GM23248 (cell line): ENCODE results near the gene OR10C1.
"Not testable (repeated sequence)": the region's sequence is repeated elsewhere in the genome, so short reads cannot be mapped to it uniquely, and the experiment has no call there.

Experiments
- EZH2 ChIP-seq: fragments of 200-600 bp; sonication (generic); IDR thresholded peaks from 2 replicates; pipeline ENCODE4 v1.6.1; 2018; ENCODE audit warnings: antibody characterized with exemption, mild to moderate bottlenecking; ENCODE audit not compliant: insufficient read depth, poor library complexity, severe bottlenecking
- EZH2phosphoT487 ChIP-seq: fragments of 200-600 bp; sonication (generic); IDR thresholded peaks from 2 replicates; pipeline ENCODE4 v1.6.1; 2018; ENCODE audit warnings: antibody characterized with exemption, moderate library complexity, mild to moderate bottlenecking, low read depth; ENCODE audit not compliant: insufficient read depth

DNA sequence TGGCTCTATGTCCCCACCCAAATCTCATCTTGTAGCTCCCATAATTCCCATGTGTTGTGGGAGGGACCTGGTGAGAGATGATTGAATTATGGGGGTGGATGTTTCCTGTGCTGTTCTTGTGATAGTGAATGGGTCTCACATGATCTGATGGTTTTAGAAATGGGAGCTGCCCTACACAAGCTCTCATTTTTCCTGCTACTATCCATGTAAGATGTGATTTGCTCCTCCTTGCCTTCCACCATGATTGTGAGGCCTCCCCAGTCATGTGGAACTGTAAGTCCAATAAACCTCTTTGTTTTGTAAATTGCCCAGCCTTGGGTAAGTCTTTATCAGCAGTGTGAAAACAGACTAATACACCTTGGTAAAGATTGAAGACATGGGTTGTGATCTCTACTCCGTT is 4.9 kb downstream of the OR10C1 start:
- TF ChIP-seq EZH2, EZH2phosphoT487: not testable (repeated sequence)
